ENCODE measurements around the gene C20orf96.
"Not testable (repeated sequence)": the region's sequence is repeated elsewhere in the genome, so short reads cannot be mapped to it uniquely, and the experiment has no call there.

The C20orf96 gene

DNA sequence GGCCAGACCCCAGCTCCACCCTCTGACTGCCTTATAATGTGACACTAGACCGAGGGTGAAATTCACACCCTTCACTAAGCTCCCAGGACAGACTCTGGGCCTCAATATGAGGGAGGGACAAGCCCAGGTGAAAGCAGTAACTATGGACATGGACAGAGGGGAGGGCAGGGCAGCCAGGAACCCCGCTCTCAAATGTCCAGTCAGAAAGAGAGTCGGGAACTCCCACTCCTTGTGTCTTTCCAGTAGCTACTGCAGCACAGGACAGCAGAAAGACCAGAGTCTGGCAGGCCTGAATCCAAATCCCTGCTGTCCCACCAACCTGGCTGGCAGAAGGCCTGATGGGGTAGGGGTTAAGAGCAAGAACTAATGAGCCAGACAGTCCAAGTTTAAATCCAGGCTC, 6.4 kb downstream of the C20orf96 start:
- DNase-seq (ENCODE audit: low read depth in 3 of 3), result no peak

- DNase-seq (ENCODE audit: low read depth in 3 of 3), result no peak
These were observed 11.7 kb downstream of the C20orf96 start for GRCh38 chr20:278607-279571.

GRCh38 chr20:278181-278580, 12.4 kb downstream of the C20orf96 start:
- DNase-seq (ENCODE audit: low read depth in 3 of 3), result no peak

- DNase-seq (ENCODE audit: low read depth in 3 of 3), result no peak
These were observed 13.1 kb downstream of the C20orf96 start for GRCh38 chr20:277496-277781.

GRCh38 chr20:276620-277495, 13.7 kb downstream of the C20orf96 start:
- no peak for DNase-seq (ENCODE audit: low read depth in 3 of 3)

GRCh38 chr20:275791-276190, 14.8 kb downstream of the C20orf96 start:
- no peak for DNase-seq (ENCODE audit: low read depth in 3 of 3)

DNA sequence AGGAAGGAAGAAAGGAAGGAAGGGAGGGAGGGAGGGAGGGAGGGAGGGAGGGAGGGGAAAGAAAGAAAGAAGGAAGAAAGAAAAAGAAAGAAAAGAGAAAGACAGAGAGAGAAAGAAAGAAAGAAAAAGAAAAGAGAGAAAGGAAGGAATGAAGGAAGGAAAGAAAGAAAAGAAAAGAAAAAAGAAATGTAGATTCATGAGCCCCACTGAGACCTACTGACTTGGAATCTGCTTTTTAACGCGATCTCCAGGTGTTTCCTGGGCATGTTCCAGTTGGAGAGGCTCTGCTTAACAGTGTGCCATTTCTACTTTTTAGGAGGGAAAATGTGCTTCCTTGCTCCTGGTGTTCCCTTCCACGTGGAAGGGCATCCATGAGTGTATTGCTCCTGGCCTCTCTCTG, 16.7 kb downstream of the C20orf96 start:
- DNase-seq (ENCODE audit: low read depth in 3 of 3), result no peak

GRCh38 chr20:272718-273117, 17.8 kb downstream of the C20orf96 start:
- no peak for DNase-seq (ENCODE audit: low read depth in 3 of 3)

DNA sequence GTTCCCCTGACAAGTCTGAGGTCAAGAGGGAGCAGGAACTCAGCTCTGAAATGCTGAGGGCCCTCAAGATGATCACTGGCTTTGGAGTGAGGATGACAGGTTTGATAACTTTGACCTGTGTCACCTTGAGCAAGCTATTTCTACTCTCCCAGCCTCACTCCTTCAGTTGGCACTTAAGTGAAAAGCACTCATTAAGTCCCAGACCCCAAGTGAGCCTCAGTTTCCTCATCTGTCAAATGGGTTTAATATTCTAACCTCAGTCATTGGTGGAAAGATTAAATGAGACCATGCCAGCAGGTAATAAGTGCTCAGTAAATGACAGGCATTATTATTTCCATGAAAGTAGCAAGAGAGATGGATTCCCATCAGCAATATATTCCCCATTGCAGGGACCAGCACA, 19.0 kb downstream of the C20orf96 start:
- no peak for DNase-seq (ENCODE audit: low read depth in 3 of 3)

DNA sequence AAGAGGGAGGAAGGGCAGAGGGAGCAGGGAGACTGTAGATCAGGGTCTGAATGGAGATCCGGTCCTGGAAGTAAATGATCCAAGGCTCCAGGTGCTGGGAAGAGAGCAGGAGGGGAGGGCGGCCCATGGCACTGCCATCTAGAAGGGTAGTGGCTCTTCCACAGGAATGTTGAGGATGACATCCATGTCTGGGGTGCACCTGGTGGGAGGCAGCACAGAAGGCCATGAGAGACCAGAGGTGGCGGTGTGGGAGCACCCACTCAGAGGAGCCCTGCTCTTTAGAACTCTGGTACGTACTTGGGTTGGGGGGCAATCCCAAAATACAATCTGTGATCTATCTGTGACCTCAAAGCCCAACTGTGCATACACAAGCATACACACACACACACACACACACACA, 19.5 kb downstream of the C20orf96 start:
- no peak for DNase-seq (ENCODE audit: low read depth in 3 of 3)

DNA sequence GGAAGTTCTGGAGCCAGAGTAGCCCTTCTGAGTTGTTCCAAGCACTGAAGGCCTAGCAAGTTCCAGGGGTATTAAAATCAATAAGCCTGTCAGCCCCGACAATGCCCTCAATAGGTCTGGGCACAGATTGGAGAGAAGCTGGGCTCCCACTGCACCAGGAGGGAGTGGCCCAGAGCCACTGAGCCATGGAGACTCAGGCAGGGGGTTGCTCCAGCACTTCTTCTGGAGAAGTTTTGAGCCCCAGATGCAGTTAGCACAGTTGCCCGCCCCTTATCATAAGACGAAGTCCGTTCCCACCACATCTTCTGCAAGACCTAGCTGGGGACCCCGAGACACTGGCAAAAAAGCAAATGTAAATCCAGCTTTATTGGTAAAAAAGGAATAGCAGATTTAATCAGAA, 20.0 kb downstream of the C20orf96 start:
- no peak for DNase-seq (ENCODE audit: low read depth in 3 of 3)

DNA sequence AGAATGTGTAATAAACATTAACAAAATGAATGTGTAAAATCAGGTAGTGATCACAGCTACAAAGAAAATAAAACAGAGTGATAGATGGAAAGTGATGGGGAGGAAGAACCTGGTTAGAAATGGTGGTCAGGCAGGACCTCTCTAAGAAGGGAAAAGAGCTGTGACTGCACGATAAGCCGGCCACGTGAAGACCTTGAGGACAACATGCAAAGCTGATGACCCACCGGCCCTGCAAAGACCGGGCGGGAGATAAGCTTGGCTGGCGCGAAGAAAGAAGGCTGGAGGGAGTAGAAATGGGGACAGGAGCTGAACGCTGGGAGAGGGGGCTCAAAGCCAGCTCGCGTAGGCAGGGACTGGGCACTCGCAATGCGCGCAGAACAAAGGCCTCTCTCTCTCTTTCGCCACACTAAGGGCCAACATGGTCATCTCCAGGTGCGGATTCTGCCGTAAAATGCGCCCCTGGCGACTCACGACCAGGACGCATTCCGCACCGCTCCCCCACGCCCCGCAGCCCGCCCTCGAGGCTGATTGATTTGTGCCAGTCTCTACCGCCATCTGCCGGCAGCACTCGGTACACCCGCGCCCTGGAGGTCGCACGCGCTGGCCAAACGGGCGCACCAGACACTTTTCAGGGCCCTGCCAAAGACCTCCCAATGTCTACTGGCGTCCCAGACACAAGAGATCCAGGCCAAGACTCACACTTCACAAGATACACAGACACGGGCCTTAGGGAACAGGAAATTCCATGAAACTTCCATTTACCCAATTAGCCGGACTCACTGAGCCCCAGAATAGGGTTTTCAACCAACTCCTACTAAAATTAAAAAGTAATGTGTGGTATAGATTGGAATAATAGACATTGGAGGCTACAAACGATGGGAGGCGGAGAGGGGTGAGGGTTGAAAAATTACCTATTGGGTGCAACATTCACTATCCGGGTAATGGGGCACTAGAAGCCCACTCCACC, 23.7 kb downstream of the C20orf96 start:
- DNase-seq (ENCODE audit: low read depth in 3 of 3), result peak; percentile 82 to 92 (median 86)

DNA sequence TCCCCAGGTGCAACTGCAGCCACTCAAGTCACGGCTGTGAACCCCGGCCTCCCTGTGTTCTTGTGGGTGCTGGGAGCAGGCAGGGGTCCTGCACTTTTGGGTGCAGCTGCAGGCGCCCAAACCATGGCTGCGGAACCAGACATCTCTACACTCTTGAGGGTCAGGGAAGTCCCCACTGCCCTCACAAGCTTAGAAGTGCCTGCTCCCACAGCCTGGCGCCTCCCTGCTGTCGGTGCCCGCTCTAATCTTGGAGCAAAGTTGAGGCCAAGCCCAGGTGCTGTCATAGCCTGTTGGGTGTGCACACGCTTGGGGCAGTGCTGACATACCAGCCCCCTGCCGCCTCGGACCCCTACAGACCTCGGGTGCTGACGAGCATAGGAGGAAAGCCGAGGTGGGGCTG, 26.8 kb downstream of the C20orf96 start:
- no peak for DNase-seq (ENCODE audit: low read depth in 3 of 3)

DNA sequence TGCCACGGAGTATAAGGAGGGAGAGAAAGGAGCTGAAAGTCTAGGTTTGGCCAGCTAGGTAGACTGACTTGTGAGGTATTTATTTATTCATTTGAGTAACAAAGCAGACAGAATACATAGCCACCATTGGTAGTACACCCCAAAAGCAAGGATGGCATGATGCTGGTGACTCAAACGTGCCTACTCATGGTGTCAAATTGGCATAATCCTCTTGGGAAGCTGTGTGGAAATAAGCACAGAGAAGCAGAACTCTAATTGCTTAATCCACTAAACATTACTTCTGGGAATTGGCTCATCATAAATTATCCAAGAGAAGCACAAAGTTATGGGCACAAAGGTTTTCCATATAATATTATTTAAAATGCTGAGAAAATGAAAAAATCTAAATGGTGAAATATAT, 30.6 kb downstream of the C20orf96 start:
- no peak for DNase-seq (ENCODE audit: low read depth in 3 of 3)

DNA sequence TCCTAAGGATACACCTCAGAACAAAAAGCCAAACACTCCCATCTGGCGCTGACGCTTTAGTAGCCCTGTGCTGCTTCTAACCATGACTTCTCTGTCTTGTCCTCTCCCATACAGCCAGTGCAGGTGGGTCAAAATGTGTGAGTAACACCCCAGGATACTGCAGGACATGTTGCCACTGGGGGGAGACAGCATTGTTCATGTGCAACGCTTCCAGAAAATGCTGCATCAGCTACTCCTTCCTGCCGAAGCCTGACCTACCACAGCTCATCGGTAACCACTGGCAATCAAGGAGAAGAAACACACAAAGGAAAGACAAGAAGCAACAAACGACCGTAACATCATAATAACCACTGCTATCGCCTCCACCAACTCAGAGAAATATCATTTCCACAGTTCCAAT, 31.6 kb downstream of the C20orf96 start:
- no peak for DNase-seq (ENCODE audit: low read depth in 3 of 3)

GRCh38 chr20:258269-258858, 32.2 kb downstream of the C20orf96 start:
- no peak for DNase-seq (ENCODE audit: low read depth in 3 of 3)

DNA sequence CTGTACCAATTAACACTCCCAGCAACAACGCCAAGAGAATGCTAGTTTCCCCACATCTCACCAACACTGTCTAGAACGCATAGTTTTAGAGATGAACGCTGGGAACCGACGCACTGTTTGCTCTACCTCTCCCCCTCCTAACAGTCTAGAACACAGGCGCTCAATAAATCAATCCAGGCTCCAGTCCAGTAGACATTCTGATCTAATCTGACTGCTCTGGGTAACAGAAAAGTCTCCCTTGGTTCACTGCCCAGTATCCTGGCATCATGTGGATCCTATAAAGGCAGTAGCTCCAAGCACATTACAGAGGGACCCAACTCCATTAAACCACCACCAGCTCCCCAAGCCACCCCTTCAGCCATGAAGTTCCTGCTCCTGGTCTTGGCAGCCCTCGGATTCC, 33.1 kb downstream of the C20orf96 start, which contains the start of gene DEFB132:
TSS of gene DEFB132 (plus strand) at position 306 of the 400 bp plus-strand sequence. CDS start at position 361, 55 bp downstream.
- no peak for DNase-seq (ENCODE audit: low read depth in 3 of 3)

DNA sequence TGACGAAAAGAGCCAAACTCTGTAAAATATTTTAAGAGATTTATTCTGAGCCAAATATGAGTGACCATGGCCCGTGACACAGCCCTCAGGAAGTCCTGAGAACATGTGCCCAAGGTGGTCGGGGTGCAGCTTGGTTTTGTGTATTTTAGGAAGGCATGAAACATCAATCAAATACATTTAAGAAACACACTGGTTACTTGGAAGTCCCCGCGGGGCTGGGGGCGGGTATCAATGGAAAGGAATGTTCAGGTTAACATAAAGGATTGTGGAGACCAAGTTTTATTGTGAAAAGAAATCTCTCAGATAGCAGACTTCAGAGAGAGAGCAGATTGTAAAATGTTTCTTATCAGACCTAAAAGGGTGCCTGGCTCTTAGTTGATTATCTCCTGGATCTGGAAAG, 37.1 kb downstream of the C20orf96 start:
- DNase-seq (ENCODE audit: low read depth in 3 of 3), result not testable (repeated sequence)

GRCh38 chr20:252801-253200, 37.7 kb downstream of the C20orf96 start:
- no peak for DNase-seq (ENCODE audit: low read depth in 3 of 3)

DNA sequence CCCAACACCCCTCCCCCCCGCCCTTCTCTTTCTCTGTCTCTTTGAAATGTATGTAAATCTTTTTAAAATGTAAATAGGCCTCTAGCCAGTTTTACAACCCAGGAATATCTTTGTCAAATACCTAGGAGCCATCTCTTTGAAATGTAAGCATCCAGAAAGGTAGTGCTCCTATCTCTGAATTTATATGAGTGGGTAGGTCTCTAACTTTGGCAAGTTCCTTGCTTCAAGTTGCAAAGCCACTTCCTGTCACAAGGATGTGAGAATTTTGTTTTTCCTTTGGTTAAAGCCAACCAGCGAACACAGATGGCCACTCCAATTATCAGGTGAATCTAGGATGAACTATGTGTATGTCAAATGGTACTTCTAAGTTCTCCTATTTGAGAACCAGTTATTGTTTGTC, 39.2 kb downstream of the C20orf96 start:
- DNase-seq (ENCODE audit: low read depth in 3 of 3), result no peak

DNA sequence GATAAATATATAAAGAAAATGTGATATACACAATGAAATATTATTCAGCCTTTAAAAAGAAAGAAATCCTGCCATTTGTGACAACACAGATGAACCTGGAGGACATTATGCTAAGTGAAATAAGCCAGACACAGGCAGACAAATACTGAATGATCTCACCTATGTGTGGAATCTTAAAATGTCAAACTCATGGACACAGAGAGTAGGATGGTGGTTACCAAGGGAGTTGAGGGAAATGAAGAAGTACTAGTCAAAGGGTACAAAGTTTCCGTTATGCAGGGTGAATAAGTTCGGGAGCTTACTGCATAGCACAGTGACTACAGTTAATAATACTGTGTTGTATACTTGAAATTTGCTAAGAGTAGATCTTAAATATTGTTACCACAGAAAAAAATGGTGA, 47.6 kb downstream of the C20orf96 start:
- DNase-seq (ENCODE audit: low read depth in 3 of 3), result no peak
